HUES6 (cell line): ENCODE data around the gene HIVEP3.

Experiments used
- H3K27ac ChIP-seq: 2 replicates; pipeline ENCODE4 v1.7.0; 2013; ENCODE audit warnings: low read depth, mild to moderate bottlenecking, low read length, inconsistent platforms
- H3K27me3 ChIP-seq: 2 replicates; pipeline ENCODE4 v1.6.1; 2013; ENCODE audit warnings: low read length; ENCODE audit not compliant: control insufficient read depth, insufficient read depth
- H3K36me3 ChIP-seq: 2 replicates; pipeline ENCODE4 v1.6.1; 2013; ENCODE audit warnings: low read length; ENCODE audit not compliant: control insufficient read depth, insufficient read depth
- H3K4me1 ChIP-seq: 2 replicates; pipeline ENCODE4 v1.6.1; 2013; ENCODE audit warnings: low read length; ENCODE audit not compliant: control insufficient read depth, insufficient read depth
- H3K4me3 ChIP-seq: 2 replicates; pipeline ENCODE4 v1.5.1; 2013; ENCODE audit warnings: low read depth, low read length
- H3K9ac ChIP-seq: one replicate; pipeline ENCODE4 v1.6.1; 2013; ENCODE audit warnings: mild to moderate bottlenecking, low read length
- H3K9me3 ChIP-seq: 2 replicates; pipeline ENCODE4 v1.6.1; 2013; ENCODE audit warnings: low read depth, low read length; ENCODE audit not compliant: control insufficient read depth, insufficient read depth

Gene HIVEP3

GRCh38 chr1:41882486-41882885, 36.2 kb downstream of the HIVEP3 start:
- no peaks in the 10 kb centered on the region for H3K27me3 ChIP-seq
- no peak overlapping the region for H3K9ac ChIP-seq
- H3K9me3 ChIP-seq = no peaks in the 10 kb centered on the region
- H3K27ac ChIP-seq = no peak overlapping the region
- no peaks in the 10 kb centered on the region for H3K36me3 ChIP-seq
- H3K4me3 ChIP-seq = no peak overlapping the region
- H3K4me1 ChIP-seq = 0 out of 2 replicates have a peak, but pooled peaks cover 9% of the 10 kb centered on the region

- Histone ChIP-seq H3K9ac (no peak overlapping the region), H3K4me3 (no peak overlapping the region), H3K9me3 (no peaks in the 10 kb centered on the region), H3K4me1 (peaks cover 9% of the 10 kb centered on the region; the same call in 1 of the 2 replicates), H3K27me3 (no peaks in the 10 kb centered on the region), H3K27ac (no peak overlapping the region), H3K36me3 (no peaks in the 10 kb centered on the region)
These were observed 36.6 kb downstream of the HIVEP3 start for GRCh38 chr1:41882068-41882477.

- no peak overlapping the region for H3K9ac ChIP-seq
- no peaks in the 10 kb centered on the region for H3K36me3 ChIP-seq
- H3K4me3 ChIP-seq = no peak overlapping the region
- H3K9me3 ChIP-seq = no peaks in the 10 kb centered on the region
- no peak overlapping the region for H3K27ac ChIP-seq
- H3K27me3 ChIP-seq = no peaks in the 10 kb centered on the region
- H3K4me1 ChIP-seq = peaks cover 9% of the 10 kb centered on the region; the same call in 1 of the 2 replicates
These were observed 37.5 kb downstream of the HIVEP3 start for GRCh38 chr1:41880950-41881885.

- H3K9ac ChIP-seq = no peak overlapping the region
- H3K36me3 ChIP-seq = no peaks in the 10 kb centered on the region
- no peaks in the 10 kb centered on the region for H3K27me3 ChIP-seq
- H3K9me3 ChIP-seq = no peaks in the 10 kb centered on the region
- H3K27ac ChIP-seq = no peak overlapping the region
- peaks cover 12% of the 10 kb centered on the region; the same call in 1 of the 2 replicates for H3K4me1 ChIP-seq
- H3K4me3 ChIP-seq = no peak overlapping the region
These were observed 38.5 kb downstream of the HIVEP3 start for GRCh38 chr1:41880261-41880660.

- H3K27ac ChIP-seq = no peak overlapping the region
- peaks cover 18% of the 10 kb centered on the region for H3K4me1 ChIP-seq
- no peaks in the 10 kb centered on the region for H3K9me3 ChIP-seq
- H3K27me3 ChIP-seq = no peaks in the 10 kb centered on the region
- H3K4me3 ChIP-seq = no peak overlapping the region
- H3K36me3 ChIP-seq = no peaks in the 10 kb centered on the region
- no peak overlapping the region for H3K9ac ChIP-seq
These were observed 39.1 kb downstream of the HIVEP3 start for GRCh38 chr1:41879617-41880016.

- Histone ChIP-seq H3K9me3 (no peaks in the 10 kb centered on the region), H3K9ac (no peak overlapping the region), H3K4me3 (no peak overlapping the region), H3K36me3 (no peaks in the 10 kb centered on the region), H3K27ac (no peak overlapping the region), H3K4me1 (peaks cover 22% of the 10 kb centered on the region), H3K27me3 (no peaks in the 10 kb centered on the region)
These were observed 39.8 kb downstream of the HIVEP3 start for GRCh38 chr1:41878911-41879310.

- no peaks in the 10 kb centered on the region for H3K36me3 ChIP-seq
- H3K4me3 ChIP-seq = no peak overlapping the region
- peaks cover 26% of the 10 kb centered on the region for H3K4me1 ChIP-seq
- H3K27ac ChIP-seq = no peak overlapping the region
- H3K9me3 ChIP-seq = no peaks in the 10 kb centered on the region
- H3K27me3 ChIP-seq = no peaks in the 10 kb centered on the region
- no peak overlapping the region for H3K9ac ChIP-seq
These were observed 40.2 kb downstream of the HIVEP3 start for GRCh38 chr1:41878495-41878894.

- no peak overlapping the region for H3K9ac ChIP-seq
- no peaks in the 10 kb centered on the region for H3K27me3 ChIP-seq
- H3K9me3 ChIP-seq = no peaks in the 10 kb centered on the region
- H3K4me3 ChIP-seq = no peak overlapping the region
- H3K4me1 ChIP-seq = peaks cover 31% of the 10 kb centered on the region
- no peaks in the 10 kb centered on the region for H3K36me3 ChIP-seq
- no peak overlapping the region for H3K27ac ChIP-seq
These were observed 41.9 kb downstream of the HIVEP3 start for GRCh38 chr1:41876576-41877445.

- Histone ChIP-seq H3K27ac (no peak overlapping the region), H3K9ac (no peak overlapping the region), H3K4me1 (peaks cover 34% of the 10 kb centered on the region), H3K27me3 (no peaks in the 10 kb centered on the region), H3K9me3 (no peaks in the 10 kb centered on the region), H3K4me3 (no peak overlapping the region), H3K36me3 (no peaks in the 10 kb centered on the region)
These were observed 43.2 kb downstream of the HIVEP3 start for GRCh38 chr1:41875487-41875886.

GRCh38 chr1:41874903-41875411, 43.8 kb downstream of the HIVEP3 start:
- no peaks in the 10 kb centered on the region for H3K27me3 ChIP-seq
- no peaks in the 10 kb centered on the region for H3K9me3 ChIP-seq
- H3K4me1 ChIP-seq = peaks cover 39% of the 10 kb centered on the region
- no peak overlapping the region for H3K27ac ChIP-seq
- H3K36me3 ChIP-seq = no peaks in the 10 kb centered on the region
- no peak overlapping the region for H3K4me3 ChIP-seq
- no peak overlapping the region for H3K9ac ChIP-seq
